ENCODE measurements around the gene PSMB7.

PSMB7 gene

DNA sequence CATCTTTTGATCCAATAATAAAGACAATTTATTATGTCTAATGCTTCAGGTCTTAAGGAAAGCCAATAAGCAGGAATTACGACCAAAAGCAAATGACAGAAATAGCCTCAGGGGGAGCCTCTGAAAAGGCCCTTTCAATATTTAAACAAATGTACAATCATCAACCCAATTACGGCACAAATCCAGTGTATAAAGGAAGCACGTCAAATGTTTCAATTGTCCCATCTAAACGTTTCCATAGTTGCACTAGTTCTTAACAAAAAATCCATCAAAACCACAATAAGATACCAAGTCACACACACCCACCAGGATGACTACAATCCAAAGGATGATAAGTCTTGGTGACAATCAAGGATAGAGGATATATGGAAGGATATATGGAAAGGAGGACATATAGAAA, 41.9 kb downstream of the PSMB7 start:
- H3K4me3 ChIP-seq (ENCODE audit: low read length), result no peak overlapping the region
- TF ChIP-seq, protein P1, sequence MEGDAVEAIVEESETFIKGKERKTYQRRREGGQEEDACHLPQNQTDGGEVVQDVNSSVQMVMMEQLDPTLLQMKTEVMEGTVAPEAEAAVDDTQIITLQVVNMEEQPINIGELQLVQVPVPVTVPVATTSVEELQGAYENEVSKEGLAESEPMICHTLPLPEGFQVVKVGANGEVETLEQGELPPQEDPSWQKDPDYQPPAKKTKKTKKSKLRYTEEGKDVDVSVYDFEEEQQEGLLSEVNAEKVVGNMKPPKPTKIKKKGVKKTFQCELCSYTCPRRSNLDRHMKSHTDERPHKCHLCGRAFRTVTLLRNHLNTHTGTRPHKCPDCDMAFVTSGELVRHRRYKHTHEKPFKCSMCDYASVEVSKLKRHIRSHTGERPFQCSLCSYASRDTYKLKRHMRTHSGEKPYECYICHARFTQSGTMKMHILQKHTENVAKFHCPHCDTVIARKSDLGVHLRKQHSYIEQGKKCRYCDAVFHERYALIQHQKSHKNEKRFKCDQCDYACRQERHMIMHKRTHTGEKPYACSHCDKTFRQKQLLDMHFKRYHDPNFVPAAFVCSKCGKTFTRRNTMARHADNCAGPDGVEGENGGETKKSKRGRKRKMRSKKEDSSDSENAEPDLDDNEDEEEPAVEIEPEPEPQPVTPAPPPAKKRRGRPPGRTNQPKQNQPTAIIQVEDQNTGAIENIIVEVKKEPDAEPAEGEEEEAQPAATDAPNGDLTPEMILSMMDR (conservative IDR thresholded peaks at IDR 0.05; ENCODE audit: low read depth, low read length), result no peak
- no peak for DNase-seq (ENCODE audit: low read depth)

DNA sequence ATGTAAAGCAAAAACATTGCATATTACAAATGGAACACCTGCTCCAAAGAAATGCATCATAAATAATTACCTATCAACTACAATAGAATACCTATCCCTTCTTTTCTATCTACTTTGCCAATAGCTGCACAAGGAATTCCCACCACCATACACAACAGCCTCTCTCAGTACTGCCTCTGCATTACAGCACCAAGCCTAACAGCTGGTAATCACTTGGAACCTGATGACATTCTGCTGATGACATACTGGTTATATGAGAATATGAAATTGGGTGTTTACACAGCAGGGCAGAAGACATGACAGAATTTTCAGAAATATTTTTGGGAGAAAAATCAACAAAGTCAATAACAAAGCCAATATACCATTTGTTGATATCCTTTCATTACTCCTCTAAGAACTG, 43.2 kb downstream of the PSMB7 start:
- H3K4me3 ChIP-seq (ENCODE audit: low read length), result no peak overlapping the region

DNA sequence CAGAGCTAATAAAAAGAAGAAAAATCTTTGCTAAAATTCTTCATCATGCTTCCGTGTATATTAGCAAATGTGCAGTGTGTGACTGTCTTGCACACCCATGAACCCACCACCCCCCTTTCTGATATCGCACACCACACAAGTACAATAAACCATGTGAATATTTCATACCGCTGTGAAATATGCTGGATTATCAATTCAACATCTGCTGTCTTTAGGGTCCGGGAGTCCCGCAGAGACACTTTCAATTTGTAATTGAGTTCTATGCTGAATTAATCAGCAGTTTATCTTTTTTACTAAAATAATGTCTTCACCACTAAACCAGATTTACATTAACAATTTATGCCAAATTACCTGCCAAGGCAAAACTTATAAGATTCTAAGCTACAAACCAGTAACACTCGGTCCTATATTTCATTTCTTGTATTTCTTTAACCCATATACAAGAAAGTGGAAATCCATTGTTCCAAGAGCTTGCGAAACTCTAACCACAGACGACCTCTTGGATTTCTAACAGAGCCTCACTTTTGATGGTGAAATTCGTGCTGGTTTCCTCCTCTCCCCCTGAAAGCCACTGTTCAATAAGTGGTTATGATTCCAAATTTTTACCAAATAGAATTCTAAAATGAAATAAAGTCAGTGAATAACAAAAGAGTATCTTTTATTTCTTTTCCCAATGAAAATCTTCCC, 44.2 kb downstream of the PSMB7 start:
- TF ChIP-seq, protein P1 (conservative IDR thresholded peaks at IDR 0.05; ENCODE audit: low read depth, low read length), result no peak
- no peak overlapping the region for H3K4me3 ChIP-seq (ENCODE audit: low read length)
- no peak for DNase-seq (ENCODE audit: low read depth)

More for the DNA sequence above, 43.2 kb downstream of the PSMB7 start:
- no peak for DNase-seq (ENCODE audit: low read depth)
- TF ChIP-seq, protein P1 (conservative IDR thresholded peaks at IDR 0.05; ENCODE audit: low read depth, low read length), result no peak

DNA sequence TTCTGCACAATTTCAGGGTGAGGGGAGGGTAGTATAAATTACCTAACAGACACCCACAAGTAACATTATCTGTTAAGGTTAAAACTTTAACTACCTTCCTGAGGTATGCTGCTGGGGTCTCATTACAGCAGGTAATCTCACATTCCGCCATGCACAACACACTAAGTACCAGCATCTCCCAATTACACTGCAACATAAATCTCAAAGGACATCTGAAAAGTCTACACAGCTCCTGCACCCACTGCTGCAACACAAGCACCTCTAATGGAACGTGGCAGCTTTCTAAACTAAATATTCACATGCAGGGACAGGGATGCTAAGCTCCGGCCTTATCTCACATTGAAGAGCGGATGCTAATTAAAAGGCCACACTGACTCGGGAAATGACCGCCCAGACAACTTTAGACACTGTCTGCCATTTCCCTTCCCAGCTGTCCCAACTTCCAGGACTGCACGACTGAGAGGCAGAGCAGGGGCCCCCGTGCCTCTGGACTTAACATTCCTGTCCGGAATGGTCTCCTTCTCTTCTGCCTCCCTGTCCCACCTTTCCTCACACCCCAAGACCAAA, 45.9 kb downstream of the PSMB7 start:
- TF ChIP-seq, protein P1 (conservative IDR thresholded peaks at IDR 0.05; ENCODE audit: low read depth, low read length), result no peak

DNA sequence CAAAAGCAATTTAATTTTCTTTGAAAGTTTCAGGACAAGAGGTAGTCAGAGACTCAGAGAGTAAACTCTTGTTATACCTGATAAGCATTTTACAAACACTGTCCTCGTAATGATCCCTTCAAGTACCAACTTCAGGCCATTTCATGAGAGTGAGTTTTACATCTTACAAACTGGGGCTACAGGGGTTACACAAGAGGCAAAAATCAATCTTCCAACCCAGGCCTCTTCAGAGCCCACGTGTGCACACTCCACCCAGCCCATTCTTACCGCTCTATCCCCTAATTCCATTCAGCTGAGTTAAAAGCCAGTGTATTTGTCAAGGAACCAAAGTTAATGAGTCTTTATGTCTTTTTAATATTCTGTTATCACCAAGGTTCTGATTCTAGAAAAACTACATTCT, 46.5 kb downstream of the PSMB7 start:
- H3K4me3 ChIP-seq (ENCODE audit: low read length), result no peak overlapping the region
- DNase-seq (ENCODE audit: low read depth), result no peak
- TF ChIP-seq, protein P1 (conservative IDR thresholded peaks at IDR 0.05; ENCODE audit: low read depth, low read length), result no peak

More for the DNA sequence above, 45.9 kb downstream of the PSMB7 start:
- H3K4me3 ChIP-seq (ENCODE audit: low read length), result no peak overlapping the region
- DNase-seq (ENCODE audit: low read depth), result no peak

DNA sequence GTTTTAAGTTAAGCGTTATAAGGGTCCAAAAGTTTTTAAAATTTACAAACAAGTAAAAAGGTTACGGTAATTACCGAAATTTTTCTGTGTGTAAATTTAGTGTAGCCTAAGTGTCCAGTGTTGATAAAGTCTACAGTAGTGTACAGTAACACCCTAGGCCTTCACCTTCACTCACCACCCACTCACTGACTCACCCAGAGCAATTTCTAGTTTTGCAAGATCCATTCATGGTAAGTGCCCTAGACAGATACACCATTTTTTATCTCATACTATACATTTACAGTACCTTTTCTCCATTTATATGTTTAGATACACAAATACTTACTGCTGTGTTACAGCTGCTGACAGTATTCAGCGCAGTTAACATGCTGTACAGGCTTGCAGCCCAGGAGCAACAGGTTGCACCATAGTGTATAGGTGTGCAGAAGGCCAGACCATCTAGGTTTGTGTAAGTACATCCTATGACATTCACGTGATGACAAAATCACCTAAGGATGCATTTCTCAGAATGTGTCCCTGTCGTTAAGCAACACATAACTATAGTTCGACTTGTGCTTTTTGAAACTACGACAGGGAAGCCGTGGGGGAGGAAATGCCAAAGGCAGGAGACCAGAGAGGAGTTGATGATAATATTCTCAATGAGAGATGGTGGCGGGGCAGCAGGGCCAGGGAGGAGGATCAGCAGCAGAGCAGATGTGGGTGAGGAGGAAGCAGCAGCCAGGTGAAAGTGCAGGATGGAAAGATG, 48.6 kb downstream of the PSMB7 start:
- TF ChIP-seq, protein P1 (conservative IDR thresholded peaks at IDR 0.05; ENCODE audit: low read depth, low read length), result no peak
- DNase-seq (ENCODE audit: low read depth), result no peak
- no peak overlapping the region for H3K4me3 ChIP-seq (ENCODE audit: low read length)
